ENCODE results near the gene ALDH7A1.

ALDH7A1 gene

DNA sequence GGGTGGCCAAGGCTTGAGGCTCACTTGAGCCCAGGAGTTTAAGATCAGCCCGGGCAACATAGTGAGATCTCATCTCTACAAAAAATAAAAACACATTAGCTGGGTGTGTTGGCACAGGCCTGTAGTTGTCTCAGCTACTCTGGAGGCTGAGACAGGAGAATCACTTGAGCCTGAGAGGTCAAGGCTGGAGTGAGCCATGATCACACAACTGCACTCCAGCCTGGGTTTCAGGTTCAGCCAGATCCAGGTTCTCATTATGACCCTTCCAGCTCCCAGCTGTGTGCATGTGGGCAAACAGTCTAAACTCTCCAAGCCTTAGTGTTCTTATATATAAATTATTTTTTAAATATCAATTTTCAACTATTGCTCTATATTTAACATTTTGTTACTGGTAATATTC, 67.9 kb downstream of the ALDH7A1 start:
- Histone ChIP-seq H3K4me1 (ENCODE audit: low read depth, poor library complexity, severe bottlenecking) (no peaks in the 10 kb centered on the region), H3K27ac (no peak overlapping the region), H3K79me2 (ENCODE audit: insufficient read depth, low read depth) (no peaks in the 10 kb centered on the region), H3K4me3 (IDR thresholded peaks at IDR 0.05; ENCODE audit: insufficient read depth, low read depth, low read length) (no peak overlapping the region), H3K27me3 (ENCODE audit: insufficient read depth, low read depth) (no peaks in the 10 kb centered on the region), H3K36me3 (ENCODE audit: insufficient read depth) (no peaks in the 10 kb centered on the region), H3K9ac (no peak overlapping the region), H4K20me1 (ENCODE audit: insufficient read depth) (no peaks in the 10 kb centered on the region), H3K4me2 (no peak overlapping the region), H2AFZ (ENCODE audit: low read depth) (no peak overlapping the region)
- TF ChIP-seq, protein P1, sequence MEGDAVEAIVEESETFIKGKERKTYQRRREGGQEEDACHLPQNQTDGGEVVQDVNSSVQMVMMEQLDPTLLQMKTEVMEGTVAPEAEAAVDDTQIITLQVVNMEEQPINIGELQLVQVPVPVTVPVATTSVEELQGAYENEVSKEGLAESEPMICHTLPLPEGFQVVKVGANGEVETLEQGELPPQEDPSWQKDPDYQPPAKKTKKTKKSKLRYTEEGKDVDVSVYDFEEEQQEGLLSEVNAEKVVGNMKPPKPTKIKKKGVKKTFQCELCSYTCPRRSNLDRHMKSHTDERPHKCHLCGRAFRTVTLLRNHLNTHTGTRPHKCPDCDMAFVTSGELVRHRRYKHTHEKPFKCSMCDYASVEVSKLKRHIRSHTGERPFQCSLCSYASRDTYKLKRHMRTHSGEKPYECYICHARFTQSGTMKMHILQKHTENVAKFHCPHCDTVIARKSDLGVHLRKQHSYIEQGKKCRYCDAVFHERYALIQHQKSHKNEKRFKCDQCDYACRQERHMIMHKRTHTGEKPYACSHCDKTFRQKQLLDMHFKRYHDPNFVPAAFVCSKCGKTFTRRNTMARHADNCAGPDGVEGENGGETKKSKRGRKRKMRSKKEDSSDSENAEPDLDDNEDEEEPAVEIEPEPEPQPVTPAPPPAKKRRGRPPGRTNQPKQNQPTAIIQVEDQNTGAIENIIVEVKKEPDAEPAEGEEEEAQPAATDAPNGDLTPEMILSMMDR (conservative IDR thresholded peaks at IDR 0.05; ENCODE audit: low read depth, low read length): no peak

GRCh38 chr5:126526493-126526892, 68.5 kb downstream of the ALDH7A1 start:
- H3K27ac ChIP-seq: no peak overlapping the region
- TF ChIP-seq, protein P1 (conservative IDR thresholded peaks at IDR 0.05; ENCODE audit: low read depth, low read length): no peak
- H3K27me3 ChIP-seq (ENCODE audit: insufficient read depth, low read depth): no peaks in the 10 kb centered on the region
- no peaks in the 10 kb centered on the region for H3K4me1 ChIP-seq (ENCODE audit: low read depth, poor library complexity, severe bottlenecking)
- H3K36me3 ChIP-seq (ENCODE audit: insufficient read depth): no peaks in the 10 kb centered on the region
- no peak overlapping the region for H3K4me2 ChIP-seq
- no peak overlapping the region for H3K9ac ChIP-seq
- no peak overlapping the region for H2AFZ ChIP-seq (ENCODE audit: low read depth)
- no peaks in the 10 kb centered on the region for H4K20me1 ChIP-seq (ENCODE audit: insufficient read depth)
- H3K4me3 ChIP-seq (IDR thresholded peaks at IDR 0.05; ENCODE audit: insufficient read depth, low read depth, low read length): no peak overlapping the region
- H3K79me2 ChIP-seq (ENCODE audit: insufficient read depth, low read depth): no peaks in the 10 kb centered on the region

DNA sequence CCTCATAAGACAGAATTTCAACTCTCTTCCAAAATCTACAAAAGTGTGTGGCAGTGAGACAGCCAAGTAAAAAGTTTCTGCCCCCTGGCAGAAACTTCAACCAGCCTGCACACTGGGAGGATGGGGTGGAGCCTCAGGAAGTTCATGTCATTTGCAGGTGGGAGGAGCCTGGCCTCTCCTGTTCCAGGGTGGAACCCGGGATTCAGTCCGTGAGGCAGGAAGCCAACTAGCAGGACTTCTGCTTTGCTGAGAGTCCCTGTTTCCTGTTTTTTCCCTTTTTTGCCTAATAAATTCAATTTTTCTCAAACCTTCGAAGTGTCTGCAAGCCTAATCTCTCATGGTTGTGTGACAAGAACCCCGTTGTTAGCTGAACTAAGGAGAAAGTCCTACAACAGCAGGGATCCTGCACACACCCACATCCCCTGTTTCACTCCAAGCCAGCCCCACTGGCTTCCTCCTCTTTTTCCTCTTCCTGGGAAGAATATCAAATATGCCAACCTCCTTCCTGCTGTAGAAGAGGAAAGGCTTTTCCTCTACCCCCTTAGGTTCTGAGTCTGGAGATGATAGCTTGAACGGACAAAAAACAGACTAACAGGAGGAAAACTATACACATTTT, 69.3 kb downstream of the ALDH7A1 start:
- H3K9ac ChIP-seq: no peak overlapping the region

GRCh38 chr5:126523818-126524510, 71.1 kb downstream of the ALDH7A1 start:
- no peaks in the 10 kb centered on the region for H3K4me1 ChIP-seq (ENCODE audit: low read depth, poor library complexity, severe bottlenecking)
- no peak overlapping the region for H3K4me2 ChIP-seq

More for the DNA sequence above, 69.3 kb downstream of the ALDH7A1 start:
- Histone ChIP-seq H2AFZ (ENCODE audit: low read depth) (no peak overlapping the region), H3K4me2 (no peak overlapping the region), H4K20me1 (ENCODE audit: insufficient read depth) (no peaks in the 10 kb centered on the region), H3K4me1 (ENCODE audit: low read depth, poor library complexity, severe bottlenecking) (no peaks in the 10 kb centered on the region), H3K4me3 (IDR thresholded peaks at IDR 0.05; ENCODE audit: insufficient read depth, low read depth, low read length) (no peak overlapping the region), H3K79me2 (ENCODE audit: insufficient read depth, low read depth) (no peaks in the 10 kb centered on the region), H3K36me3 (ENCODE audit: insufficient read depth) (no peaks in the 10 kb centered on the region), H3K27me3 (ENCODE audit: insufficient read depth, low read depth) (no peaks in the 10 kb centered on the region), H3K27ac (no peak overlapping the region)
- TF ChIP-seq, protein P1 (conservative IDR thresholded peaks at IDR 0.05; ENCODE audit: low read depth, low read length): no peak

More at GRCh38 chr5:126523818-126524510, 71.1 kb downstream of the ALDH7A1 start:
- no peak overlapping the region for H3K4me3 ChIP-seq (IDR thresholded peaks at IDR 0.05; ENCODE audit: insufficient read depth, low read depth, low read length)
- no peaks in the 10 kb centered on the region for H3K27me3 ChIP-seq (ENCODE audit: insufficient read depth, low read depth)
- H3K9ac ChIP-seq: no peak overlapping the region
- no peaks in the 10 kb centered on the region for H4K20me1 ChIP-seq (ENCODE audit: insufficient read depth)
- no peak overlapping the region for H3K27ac ChIP-seq
- no peaks in the 10 kb centered on the region for H3K36me3 ChIP-seq (ENCODE audit: insufficient read depth)
- TF ChIP-seq, protein P1 (conservative IDR thresholded peaks at IDR 0.05; ENCODE audit: low read depth, low read length): no peak
- H3K79me2 ChIP-seq (ENCODE audit: insufficient read depth, low read depth): no peaks in the 10 kb centered on the region
- H2AFZ ChIP-seq (ENCODE audit: low read depth): no peak overlapping the region

All from KMS-11 (cell line).